MM.1S (cell line): ENCODE measurements around the gene FKBP14.

Experiments used
- DNase-seq: peaks from one replicate; pipeline ENCODE4 v3.0.0-alpha.2; 2015
- H2AFZ ChIP-seq: fragments of 300-600 bp; sonication (generic); 2 replicates; pipeline ENCODE4 v1.6.0; 2016; ENCODE audit warnings: antibody characterized with exemption, low read length
- H3F3A ChIP-seq: fragments of 300-600 bp; sonication (generic); 2 replicates; pipeline ENCODE4 v1.6.1; 2016; ENCODE audit warnings: mild to moderate bottlenecking, antibody characterized with exemption, low read length, moderate library complexity, mixed read lengths; ENCODE audit not compliant: insufficient read depth
- H3K27ac ChIP-seq: fragments of 300-600 bp; sonication (generic); 2 replicates; pipeline ENCODE4 v1.5.1; 2016; ENCODE audit warnings: mild to moderate bottlenecking, low read length
- H3K27me3 ChIP-seq: fragments of 300-600 bp; sonication (generic); replicated peaks from 2 replicates; pipeline ENCODE4 v1.6.0; 2016; ENCODE audit warnings: low read length; ENCODE audit not compliant: insufficient read depth
- H3K36me3 ChIP-seq: fragments of 300-600 bp; sonication (generic); replicated peaks from 2 replicates; pipeline ENCODE4 v1.6.1; 2016; ENCODE audit warnings: mild to moderate bottlenecking, low read length, mixed read lengths; ENCODE audit not compliant: insufficient read depth
- H3K4me1 ChIP-seq: fragments of 300-600 bp; sonication (generic); 2 replicates; pipeline ENCODE4 v1.6.1; 2016; ENCODE audit warnings: low read length, mixed read lengths
- H3K4me2 ChIP-seq: fragments of 300-600 bp; sonication (generic); 2 replicates; pipeline ENCODE4 v1.6.0; 2016; ENCODE audit warnings: low read depth, low read length
- H3K4me3 ChIP-seq: fragments of 300-600 bp; sonication (generic); 2 replicates; pipeline ENCODE4 v1.5.1; 2016; ENCODE audit warnings: low read length, mixed read lengths
- H3K79me2 ChIP-seq: fragments of 300-600 bp; sonication (generic); 2 replicates; pipeline ENCODE4 v1.6.1; 2016; ENCODE audit warnings: mixed run types, low read length, mixed read lengths
- H3K9ac ChIP-seq: fragments of 300-600 bp; sonication (generic); 2 replicates; pipeline ENCODE4 v1.6.1; 2016; ENCODE audit warnings: low read length, mixed read lengths
- H3K9me2 ChIP-seq: fragments of 300-600 bp; sonication (generic); replicated peaks from 2 replicates; pipeline ENCODE4 v1.6.1; 2016; ENCODE audit warnings: mild to moderate bottlenecking, low read length, mixed read lengths; ENCODE audit not compliant: insufficient read depth
- H3K9me3 ChIP-seq: fragments of 300-600 bp; sonication (generic); replicated peaks from 2 replicates; pipeline ENCODE4 v1.6.1; 2016; ENCODE audit warnings: mild to moderate bottlenecking, low read length, mixed read lengths; ENCODE audit not compliant: insufficient read depth
- H4K20me1 ChIP-seq: fragments of 300-600 bp; sonication (generic); 2 replicates; pipeline ENCODE4 v1.6.1; 2016; ENCODE audit warnings: mild to moderate bottlenecking, low read length, moderate library complexity, mixed read lengths; ENCODE audit not compliant: insufficient read depth
- CTCF ChIP-seq: fragments of 300-600 bp; sonication (generic); IDR thresholded peaks from 2 replicates; pipeline ENCODE4 v1.5.1; 2016; ENCODE audit warnings: antibody characterized with exemption, low read length, mixed read lengths
- EZH2 ChIP-seq: fragments of 300-600 bp; sonication (generic); optimal IDR thresholded peaks from 2 replicates; pipeline ENCODE3; 2017; ENCODE audit warnings: low read depth, mild to moderate bottlenecking, antibody characterized with exemption, low read length, mixed read lengths
- EZH2phosphoT487 ChIP-seq: fragments of 300-600 bp; sonication (generic); IDR thresholded peaks from 2 replicates; pipeline ENCODE4 v1.6.1; 2018; ENCODE audit warnings: antibody characterized with exemption, low read length

Gene FKBP14

DNA sequence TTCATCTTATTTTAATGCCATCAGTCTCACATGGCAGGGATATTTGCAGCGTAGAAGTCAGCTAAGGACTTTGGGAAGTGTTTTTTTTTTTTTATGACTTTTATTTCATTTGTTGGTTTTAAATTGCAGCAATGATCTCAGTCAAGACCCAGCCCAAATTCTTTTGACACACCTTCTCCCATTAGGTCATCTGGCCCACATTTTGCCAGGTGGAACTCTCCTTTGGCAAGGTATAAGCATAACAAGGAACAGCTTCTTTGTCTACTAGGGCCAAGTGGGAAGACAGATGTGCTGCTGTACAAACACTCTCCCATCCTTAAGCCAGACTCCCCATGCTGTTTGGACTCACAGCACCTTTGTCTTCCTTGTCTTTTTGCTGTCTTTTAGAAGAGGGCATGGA lies 43.5 kb upstream of the FKBP14 start:
- Histone ChIP-seq H3K9ac (no peak overlapping the region), H3K27ac (no peak overlapping the region), H3K9me3 (no peaks in the 10 kb centered on the region), H2AFZ (no peak overlapping the region), H3K4me2 (no peak overlapping the region), H3K9me2 (no peaks in the 10 kb centered on the region), H3K36me3 (no peaks in the 10 kb centered on the region), H3K79me2 (no peaks in the 10 kb centered on the region), H3F3A (no peaks in the 10 kb centered on the region), H4K20me1 (no peaks in the 10 kb centered on the region), H3K4me3 (no peak overlapping the region), H3K4me1 (no peaks in the 10 kb centered on the region), H3K27me3 (no peaks in the 10 kb centered on the region)
- no peak for DNase-seq
- TF ChIP-seq CTCF, result no peak
- TF ChIP-seq EZH2phosphoT487, result no peak
- no peak for TF ChIP-seq EZH2

GRCh38 chr7:30069096-30069867 lies 42.8 kb upstream of the FKBP14 start:
- no peaks in the 10 kb centered on the region for H3K79me2 ChIP-seq
- H3K27ac ChIP-seq, result no peak overlapping the region
- H3K9me2 ChIP-seq, result no peaks in the 10 kb centered on the region
- no peak for DNase-seq
- H2AFZ ChIP-seq, result no peak overlapping the region
- no peaks in the 10 kb centered on the region for H3K9me3 ChIP-seq
- no peaks in the 10 kb centered on the region for H3K36me3 ChIP-seq
- no peak overlapping the region for H3K4me2 ChIP-seq
- no peaks in the 10 kb centered on the region for H3K27me3 ChIP-seq
- no peaks in the 10 kb centered on the region for H3K4me1 ChIP-seq
- H4K20me1 ChIP-seq, result no peaks in the 10 kb centered on the region
- H3K9ac ChIP-seq, result no peak overlapping the region
- TF ChIP-seq EZH2 (no peak), CTCF (no peak), EZH2phosphoT487 (no peak)
- H3K4me3 ChIP-seq, result no peak overlapping the region
- no peaks in the 10 kb centered on the region for H3F3A ChIP-seq

DNA sequence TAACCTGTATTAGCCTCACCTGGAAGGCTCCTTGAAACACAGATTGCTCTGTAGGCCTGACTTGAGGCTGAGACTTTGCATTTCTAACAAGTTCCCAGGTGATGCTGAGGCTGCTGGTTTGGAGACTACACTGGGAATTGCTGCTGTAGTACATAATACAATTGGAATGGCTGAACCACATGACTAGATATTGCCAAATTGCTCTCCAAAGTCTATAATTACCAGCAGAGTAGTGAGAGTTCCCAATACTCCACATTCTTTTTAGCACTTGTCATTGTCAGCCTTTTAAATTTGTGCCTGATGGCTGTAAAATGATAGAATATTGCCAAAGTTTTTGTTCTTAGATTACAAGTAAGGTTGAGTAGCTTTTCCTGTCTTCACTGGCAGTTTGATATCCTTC lies 41.6 kb upstream of the FKBP14 start:
- H3K79me2 ChIP-seq, result no peaks in the 10 kb centered on the region
- H3K27me3 ChIP-seq, result no peaks in the 10 kb centered on the region
- H3K4me1 ChIP-seq, result no peaks in the 10 kb centered on the region
- H4K20me1 ChIP-seq, result no peaks in the 10 kb centered on the region
- H3K4me3 ChIP-seq, result no peak overlapping the region
- no peaks in the 10 kb centered on the region for H3K9me3 ChIP-seq
- no peak overlapping the region for H3K9ac ChIP-seq
- H3F3A ChIP-seq, result no peaks in the 10 kb centered on the region
- no peak for TF ChIP-seq EZH2
- TF ChIP-seq CTCF, result no peak
- TF ChIP-seq EZH2phosphoT487, result no peak
- H3K9me2 ChIP-seq, result no peaks in the 10 kb centered on the region
- no peak overlapping the region for H3K27ac ChIP-seq
- DNase-seq, result no peak
- H3K4me2 ChIP-seq, result no peak overlapping the region
- H2AFZ ChIP-seq, result no peak overlapping the region
- H3K36me3 ChIP-seq, result no peaks in the 10 kb centered on the region
